OCI-M1 (cell line): Measurements from ENCODE around the gene ARIH2.
"Not testable (repeated sequence)": the region's sequence is repeated elsewhere in the genome, so short reads cannot be mapped to it uniquely, and the experiment has no call there.

Source experiments
- DNase-seq: peaks from one replicate; lab custom pipeline; 2025; lab: John Stamatoyannopoulos, UW

Gene ARIH2

GRCh38 chr3:49004352-49005302 is 86.0 kb downstream of the ARIH2 start:
- no peak for DNase-seq

GRCh38 chr3:49005303-49005680 is 86.7 kb downstream of the ARIH2 start:
- DNase-seq: no peak

GRCh38 chr3:49005998-49006397 is 87.4 kb downstream of the ARIH2 start:
- no peak for DNase-seq

DNA sequence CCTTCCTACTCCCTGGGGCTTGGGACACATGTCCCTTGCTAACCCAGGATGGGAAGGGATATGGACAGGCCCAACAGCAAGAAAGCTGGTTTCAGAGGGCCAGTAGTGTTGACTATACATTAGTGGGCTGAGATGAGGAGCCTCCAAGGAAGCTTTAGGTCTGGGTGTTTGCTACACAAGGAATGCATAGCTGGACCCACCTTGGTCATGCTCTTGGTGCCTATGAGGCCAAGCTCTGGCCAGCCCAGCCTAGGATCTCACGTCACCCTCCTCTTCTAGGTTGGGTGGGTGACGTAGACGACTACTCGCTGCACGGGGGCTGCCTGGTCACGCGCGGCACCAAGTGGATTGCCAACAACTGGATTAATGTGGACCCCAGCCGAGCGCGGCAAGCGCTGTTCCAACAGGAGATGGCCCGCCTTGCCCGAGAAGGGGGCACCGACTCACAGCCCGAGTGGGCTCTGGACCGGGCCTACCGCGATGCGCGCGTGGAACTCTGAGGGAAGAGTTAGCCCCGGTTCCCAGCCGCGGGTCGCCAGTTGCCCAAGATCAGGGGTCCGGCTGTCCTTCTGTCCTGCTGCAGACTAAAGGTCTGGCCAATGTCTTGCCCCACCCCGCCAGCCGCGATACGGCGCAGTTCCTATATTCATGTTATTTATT is 87.9 kb downstream of the ARIH2 start:
- peak; percentile 40 for DNase-seq

- DNase-seq: peak; percentile 96
These were observed 88.6 kb downstream of the ARIH2 start, which contains the start of gene WDR6 for GRCh38 chr3:49007068-49007770. TSS of gene WDR6 (plus strand) at chr3:49007391. CDS start at chr3:49007432, 41 bp downstream.

DNA sequence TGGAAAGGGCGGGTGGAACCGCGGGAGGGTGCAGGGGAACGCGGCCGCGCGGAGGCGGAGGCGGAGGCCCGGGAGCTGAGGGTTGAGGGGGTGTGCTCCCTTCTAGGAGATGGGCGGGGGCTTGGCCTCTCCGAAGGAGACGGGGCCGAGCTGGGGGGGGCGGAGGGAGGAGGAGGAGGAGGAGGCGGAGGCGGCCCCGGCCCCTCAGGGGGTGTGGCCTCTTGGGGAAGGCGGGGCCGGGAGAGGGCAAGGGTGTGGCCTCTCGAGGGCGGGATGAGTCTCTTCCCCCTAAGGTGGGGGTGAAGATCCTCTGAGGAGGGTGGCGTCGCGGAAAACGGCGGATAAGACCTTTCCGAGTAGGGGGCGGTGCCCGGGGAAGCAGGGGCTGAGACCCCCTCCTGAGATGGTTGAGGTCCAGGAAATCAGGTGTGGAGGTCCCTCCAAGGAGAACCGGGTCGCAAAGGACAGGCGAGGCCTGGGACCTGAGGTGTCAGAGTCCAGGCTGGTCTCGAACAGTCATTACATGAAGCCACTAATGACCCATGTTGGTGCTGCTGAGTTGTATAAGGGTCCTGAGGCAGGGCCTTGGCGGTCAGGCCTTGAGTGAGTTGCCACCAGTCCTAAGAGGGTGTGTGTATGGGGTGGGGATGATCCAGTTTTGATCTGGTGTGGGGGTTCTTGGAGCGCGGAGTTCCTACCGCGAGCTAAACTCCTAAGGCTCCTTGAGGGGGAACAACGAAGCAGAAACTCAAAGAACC is 89.3 kb downstream of the ARIH2 start:
- peak; percentile 90 for DNase-seq

DNA sequence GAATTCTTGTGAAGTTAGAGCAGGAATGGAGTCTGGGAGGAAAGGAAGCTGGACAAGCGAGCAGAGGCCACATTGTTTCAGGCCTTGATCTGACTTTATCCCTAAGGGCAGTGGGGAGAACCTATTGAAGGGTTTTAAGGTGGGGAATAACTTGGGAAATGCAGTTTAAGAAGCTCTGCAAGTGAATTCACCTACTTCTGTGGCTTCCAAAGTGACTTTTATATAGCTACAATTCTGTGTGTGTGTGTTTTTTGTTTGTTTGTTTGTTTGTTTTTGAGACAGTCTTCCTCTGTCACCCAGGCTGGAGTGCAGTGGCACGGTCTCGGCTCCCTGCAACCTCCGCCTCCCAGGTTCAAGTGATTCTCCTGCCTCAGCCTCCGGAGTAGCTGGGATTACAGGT is 90.0 kb downstream of the ARIH2 start:
- DNase-seq: not testable (repeated sequence)

GRCh38 chr3:49009396-49009795 is 90.8 kb downstream of the ARIH2 start:
- DNase-seq: no peak

GRCh38 chr3:49012441-49013017 is 93.9 kb downstream of the ARIH2 start:
- no peak for DNase-seq

GRCh38 chr3:49013113-49013737 is 94.6 kb downstream of the ARIH2 start:
- DNase-seq: no peak

DNA sequence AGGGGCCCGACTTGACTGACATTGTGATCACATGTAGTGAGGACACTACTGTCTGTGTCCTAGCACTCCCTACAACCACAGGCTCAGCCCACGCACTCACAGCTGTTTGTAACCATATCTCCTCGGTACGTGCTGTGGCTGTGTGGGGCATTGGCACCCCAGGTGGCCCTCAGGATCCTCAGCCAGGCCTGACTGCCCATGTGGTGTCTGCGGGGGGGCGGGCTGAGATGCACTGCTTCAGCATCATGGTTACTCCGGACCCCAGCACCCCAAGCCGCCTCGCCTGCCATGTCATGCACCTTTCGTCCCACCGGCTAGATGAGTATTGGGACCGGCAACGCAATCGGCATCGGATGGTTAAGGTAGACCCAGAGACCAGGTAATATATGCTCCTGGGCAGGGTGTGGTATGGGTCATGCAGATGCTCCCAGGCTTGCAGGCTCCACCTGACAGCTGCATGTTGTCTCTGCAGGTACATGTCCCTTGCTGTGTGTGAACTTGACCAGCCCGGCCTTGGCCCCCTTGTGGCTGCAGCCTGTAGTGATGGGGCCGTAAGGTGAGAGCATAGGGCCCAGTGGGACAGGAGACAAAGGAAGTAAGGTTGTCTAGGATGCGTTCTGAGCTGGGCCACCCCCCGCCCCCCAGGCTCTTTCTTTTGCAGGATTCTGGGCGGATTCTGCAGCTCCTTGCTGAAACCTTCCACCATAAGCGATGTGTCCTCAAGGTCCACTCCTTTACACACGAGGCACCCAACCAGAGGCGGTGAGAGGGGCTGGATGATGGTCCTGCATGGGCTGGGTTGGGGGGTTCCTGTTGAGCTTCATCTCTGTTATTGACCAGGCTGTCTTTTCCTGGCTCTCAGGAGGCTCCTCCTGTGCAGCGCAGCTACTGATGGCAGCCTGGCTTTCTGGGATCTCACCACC is 95.4 kb downstream of the ARIH2 start:
- peak; percentile 7 for DNase-seq

GRCh38 chr3:49015072-49015471 is 96.4 kb downstream of the ARIH2 start:
- DNase-seq: no peak

DNA sequence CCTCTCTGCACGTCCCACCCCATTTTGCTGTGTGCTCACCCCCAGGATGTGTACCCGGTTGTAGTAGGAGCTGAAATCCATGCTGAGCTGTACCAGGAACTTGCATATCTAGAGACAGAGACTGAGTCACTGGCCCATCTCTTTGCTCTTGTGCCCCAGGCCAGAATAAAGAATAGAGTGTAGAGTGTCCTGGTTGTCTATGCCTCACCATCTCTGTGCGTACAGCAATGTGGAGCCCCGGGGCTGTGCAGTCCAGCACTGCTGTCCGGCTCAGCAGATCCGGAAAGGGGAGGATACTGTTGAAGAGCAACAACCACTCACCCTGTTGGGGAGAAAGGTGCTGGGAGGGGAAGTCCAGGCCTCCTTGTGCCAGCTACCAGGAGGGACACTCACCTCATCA is 97.1 kb downstream of the ARIH2 start:
- no peak for DNase-seq

DNA sequence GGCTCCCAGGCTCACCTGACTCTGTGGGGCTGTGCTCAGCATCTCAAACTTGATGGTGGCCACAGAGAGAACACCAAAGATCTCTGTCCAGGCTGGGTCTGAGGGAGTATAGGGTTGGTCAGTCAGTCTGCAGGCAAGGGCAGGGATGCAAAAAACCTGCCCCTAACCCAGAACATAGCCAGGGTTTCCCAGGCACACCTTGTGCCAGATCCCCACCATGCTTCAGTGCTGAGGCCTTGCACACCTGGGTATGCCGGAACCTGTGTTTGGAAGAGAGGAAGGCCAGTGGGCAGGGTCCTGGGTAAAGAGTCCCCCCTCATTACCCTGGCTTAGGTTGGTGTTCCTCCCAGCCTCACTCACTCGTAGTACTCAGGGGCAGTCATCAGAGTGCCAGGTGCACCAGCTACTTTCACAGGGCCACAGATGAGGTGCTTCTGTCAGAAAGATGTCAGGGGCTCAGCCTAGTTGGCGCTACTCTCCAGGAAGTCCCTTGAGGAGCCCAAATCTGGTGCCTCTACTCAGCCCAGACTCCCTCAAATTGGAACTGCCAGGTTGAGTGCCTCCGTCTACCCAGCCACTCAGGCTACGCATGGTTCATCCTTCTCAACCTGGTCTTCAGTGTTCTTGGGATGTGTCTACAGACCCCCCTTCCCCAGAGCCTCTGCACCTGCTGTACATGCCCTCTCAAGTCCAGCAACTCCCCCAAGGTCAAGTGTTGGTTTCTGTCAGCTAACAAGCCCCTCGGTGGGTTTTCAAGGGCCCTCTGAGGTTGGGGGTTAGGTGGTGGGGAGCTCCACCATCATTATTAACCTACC is 98.0 kb downstream of the ARIH2 start:
- no peak for DNase-seq

DNA sequence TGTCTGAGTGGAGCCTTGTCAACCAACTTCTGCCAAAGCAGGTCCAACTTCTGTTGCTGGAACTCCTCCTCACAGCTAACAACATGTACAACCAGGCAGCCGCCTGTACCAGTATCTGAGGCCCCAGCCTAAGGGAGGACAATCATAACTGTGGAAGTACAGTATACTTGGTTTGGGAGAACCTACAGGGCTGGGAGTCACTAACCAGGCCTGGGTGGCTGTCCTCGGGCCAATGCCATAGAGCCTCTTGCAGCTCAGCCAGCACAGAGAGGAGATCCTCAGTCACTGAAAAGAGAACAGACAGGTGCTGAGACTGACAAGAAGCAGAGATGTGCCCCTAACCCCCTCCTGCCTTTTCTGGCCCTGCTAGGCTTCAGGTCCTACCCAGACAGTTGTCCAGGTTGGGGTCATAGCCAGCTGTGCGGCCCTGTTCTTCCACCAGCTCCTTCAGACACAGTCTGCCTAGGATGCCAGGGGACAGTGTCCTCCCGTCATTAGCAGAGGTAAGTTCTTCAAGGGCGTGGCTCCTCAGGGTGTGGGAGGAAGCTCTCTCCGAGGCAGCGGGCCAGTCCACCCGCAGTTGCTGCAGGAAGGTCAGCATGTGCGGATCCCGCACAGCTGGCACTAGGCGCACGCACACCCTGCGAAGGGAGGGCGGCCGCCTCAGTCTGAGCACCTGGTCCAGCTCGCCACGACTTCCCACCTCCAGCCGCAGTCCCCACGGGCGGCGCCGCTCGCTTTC is 98.8 kb downstream of the ARIH2 start:
- peak; percentile 45 for DNase-seq

DNA sequence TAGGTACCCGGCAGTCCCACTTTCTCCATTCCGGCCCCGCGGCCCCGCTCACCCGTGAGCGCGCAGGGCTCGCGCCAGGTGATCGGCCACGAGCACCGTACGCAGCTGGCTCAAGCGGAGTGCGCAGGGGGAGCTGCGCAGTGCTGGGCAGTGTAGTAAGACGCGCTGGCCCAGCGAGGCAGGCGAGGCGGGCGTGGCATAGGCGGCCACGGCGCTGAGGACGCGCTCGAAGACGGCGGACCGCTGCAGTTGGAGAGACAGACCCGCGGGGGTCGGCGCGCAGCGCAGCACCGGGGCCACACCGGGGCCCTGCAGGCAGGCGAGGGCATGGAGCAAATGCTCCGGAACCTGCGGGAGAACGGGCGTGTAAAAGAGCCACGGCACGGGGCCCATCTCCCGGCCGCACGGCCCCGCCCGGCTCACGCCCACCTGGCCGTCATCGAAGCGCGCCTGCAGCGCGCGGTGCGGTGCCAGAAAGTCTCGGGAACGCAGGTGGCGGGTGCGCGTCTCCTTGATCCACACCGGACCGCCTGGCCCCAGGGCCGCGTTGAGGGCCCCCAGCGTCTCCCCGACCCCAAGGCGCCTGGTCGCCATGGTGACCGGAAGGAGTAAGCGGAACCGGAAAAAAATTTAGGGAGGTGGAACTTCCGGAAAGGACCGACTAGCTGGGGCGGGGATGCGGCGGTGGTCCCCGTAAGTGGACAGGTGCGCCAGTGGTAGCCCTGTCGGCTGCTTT is 99.5 kb downstream of the ARIH2 start, which contains the start of gene DALRD3:
Gene DALRD3, minus strand, starts transcription at position 610 of the 736 bp plus-strand sequence. Its CDS starts 16 bp downstream, at position 594.
- DNase-seq: peak; percentile 71

DNA sequence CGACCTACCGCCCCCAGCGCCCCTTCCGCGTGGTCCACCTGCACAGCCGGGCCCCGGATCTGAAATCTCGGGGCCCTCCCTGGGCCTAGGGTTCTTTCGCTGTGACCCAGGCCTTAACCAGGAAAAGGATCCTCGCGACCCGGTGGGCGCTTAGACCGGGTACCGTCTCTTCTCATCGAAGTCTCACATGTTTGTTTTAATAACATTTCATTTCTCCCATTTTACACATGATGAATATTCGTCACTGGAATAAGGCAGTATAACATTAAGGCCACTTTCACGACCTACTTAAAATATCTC is 100.0 kb downstream of the ARIH2 start:
- peak; percentile 59 for DNase-seq

- DNase-seq: peak; percentile 45
These were observed 101.3 kb downstream of the ARIH2 start for GRCh38 chr3:49019941-49020329.
